ENCODE data around the gene ITPR2.

Gene ITPR2

GRCh38 chr12:26728205-26729050, 104.6 kb downstream of the ITPR2 start:
- no peak for DNase-seq

- DNase-seq = no peak
Measured at GRCh38 chr12:26727482-26728204, 105.4 kb downstream of the ITPR2 start.

- DNase-seq = no peak
Measured at GRCh38 chr12:26726956-26727355, 106.0 kb downstream of the ITPR2 start.

- no peak for DNase-seq
Measured at GRCh38 chr12:26725276-26725916, 107.6 kb downstream of the ITPR2 start.

- no peak for DNase-seq
Measured at GRCh38 chr12:26724309-26724702, 108.7 kb downstream of the ITPR2 start.

- DNase-seq = no peak
Measured at GRCh38 chr12:26723379-26724308, 109.3 kb downstream of the ITPR2 start.

- no peak for DNase-seq
Measured at GRCh38 chr12:26721800-26722199, 111.2 kb downstream of the ITPR2 start.

GRCh38 chr12:26719852-26720251, 113.1 kb downstream of the ITPR2 start:
- no peak for DNase-seq

- no peak for DNase-seq
Measured at GRCh38 chr12:26717757-26718156, 115.2 kb downstream of the ITPR2 start.

- DNase-seq = no peak
Measured at GRCh38 chr12:26715232-26715631, 117.8 kb downstream of the ITPR2 start.

GRCh38 chr12:26713885-26714383, 119.1 kb downstream of the ITPR2 start:
- DNase-seq = no peak

GRCh38 chr12:26712892-26713291, 120.1 kb downstream of the ITPR2 start:
- DNase-seq = no peak

GRCh38 chr12:26711569-26711968, 121.4 kb downstream of the ITPR2 start:
- no peak for DNase-seq

GRCh38 chr12:26711072-26711471, 121.9 kb downstream of the ITPR2 start:
- no peak for DNase-seq

GRCh38 chr12:26705851-26706250, 127.1 kb downstream of the ITPR2 start:
- DNase-seq = no peak

- DNase-seq = no peak
Measured at GRCh38 chr12:26704684-26705460, 128.1 kb downstream of the ITPR2 start.

- DNase-seq = no peak
Measured at GRCh38 chr12:26704214-26704613, 128.8 kb downstream of the ITPR2 start.

GRCh38 chr12:26702741-26703140, 130.3 kb downstream of the ITPR2 start:
- no peak for DNase-seq

GRCh38 chr12:26701604-26702215, 131.3 kb downstream of the ITPR2 start:
- DNase-seq = peak; percentile 31

GRCh38 chr12:26700430-26700829, 132.6 kb downstream of the ITPR2 start:
- DNase-seq = no peak

- DNase-seq = no peak
Measured at GRCh38 chr12:26699237-26699636, 133.8 kb downstream of the ITPR2 start.

Data from CD4-positive, alpha-beta T cell treated with Interleukin-12 subunit alpha and Interleukin-12 subunit beta, for 1 hour (primary cell).